ENCODE data around the gene SLC10A2. TPM values are rescaled to one million over a fixed set of nuclear protein-coding genes. Genes with fewer than 3 reads are reported as not detected.

SLC10A2 gene
- total and polyA plus RNA-seq, 7 donors: not detected

DNA sequence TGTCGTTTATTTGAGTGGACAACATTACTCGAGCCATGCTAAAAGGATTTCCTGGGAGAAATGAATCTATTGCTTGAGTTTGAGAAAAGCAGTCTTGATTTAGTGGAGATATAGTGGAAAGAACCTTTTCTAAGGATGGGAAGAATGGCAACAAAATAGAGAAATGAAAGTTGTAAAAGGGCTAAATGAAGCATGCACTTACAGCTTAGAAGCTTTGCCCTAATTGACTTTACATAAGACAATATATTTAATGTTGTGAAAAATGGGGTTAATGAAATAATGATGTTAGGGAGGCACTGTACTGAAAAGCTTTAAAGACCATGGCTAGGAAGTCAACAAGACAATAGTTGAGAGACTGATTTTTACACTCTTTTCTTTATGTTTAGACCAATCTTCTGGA is 35.4 kb downstream of the SLC10A2 start:
- intact Hi-C loops (cut with DNase I): no loop called here
- peaks cover 11% of the 10 kb centered on the region for H3K9me3 ChIP-seq
- H3K36me3 ChIP-seq (ENCODE audit: insufficient read depth in 1 of 2, low read depth in 1 of 2): no peaks in the 10 kb centered on the region
- 80 to 84% (median 84%) methylated on average over 2 of the region's 2 CpGs for WGBS, 3 donors
- TF ChIP-seq, protein P1, sequence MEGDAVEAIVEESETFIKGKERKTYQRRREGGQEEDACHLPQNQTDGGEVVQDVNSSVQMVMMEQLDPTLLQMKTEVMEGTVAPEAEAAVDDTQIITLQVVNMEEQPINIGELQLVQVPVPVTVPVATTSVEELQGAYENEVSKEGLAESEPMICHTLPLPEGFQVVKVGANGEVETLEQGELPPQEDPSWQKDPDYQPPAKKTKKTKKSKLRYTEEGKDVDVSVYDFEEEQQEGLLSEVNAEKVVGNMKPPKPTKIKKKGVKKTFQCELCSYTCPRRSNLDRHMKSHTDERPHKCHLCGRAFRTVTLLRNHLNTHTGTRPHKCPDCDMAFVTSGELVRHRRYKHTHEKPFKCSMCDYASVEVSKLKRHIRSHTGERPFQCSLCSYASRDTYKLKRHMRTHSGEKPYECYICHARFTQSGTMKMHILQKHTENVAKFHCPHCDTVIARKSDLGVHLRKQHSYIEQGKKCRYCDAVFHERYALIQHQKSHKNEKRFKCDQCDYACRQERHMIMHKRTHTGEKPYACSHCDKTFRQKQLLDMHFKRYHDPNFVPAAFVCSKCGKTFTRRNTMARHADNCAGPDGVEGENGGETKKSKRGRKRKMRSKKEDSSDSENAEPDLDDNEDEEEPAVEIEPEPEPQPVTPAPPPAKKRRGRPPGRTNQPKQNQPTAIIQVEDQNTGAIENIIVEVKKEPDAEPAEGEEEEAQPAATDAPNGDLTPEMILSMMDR (IDR thresholded peaks at IDR 0.05): no peak
- H3K27ac ChIP-seq: no peak overlapping the region
- no peaks in the 10 kb centered on the region for H3K27me3 ChIP-seq (ENCODE audit: insufficient read depth in 3 of 3, low read length in 2 of 3)
- ATAC-seq (no peak), DNase-seq (no peak)
- no peaks in the 10 kb centered on the region for H3K4me1 ChIP-seq
- no peak overlapping the region for H3K4me3 ChIP-seq

DNA sequence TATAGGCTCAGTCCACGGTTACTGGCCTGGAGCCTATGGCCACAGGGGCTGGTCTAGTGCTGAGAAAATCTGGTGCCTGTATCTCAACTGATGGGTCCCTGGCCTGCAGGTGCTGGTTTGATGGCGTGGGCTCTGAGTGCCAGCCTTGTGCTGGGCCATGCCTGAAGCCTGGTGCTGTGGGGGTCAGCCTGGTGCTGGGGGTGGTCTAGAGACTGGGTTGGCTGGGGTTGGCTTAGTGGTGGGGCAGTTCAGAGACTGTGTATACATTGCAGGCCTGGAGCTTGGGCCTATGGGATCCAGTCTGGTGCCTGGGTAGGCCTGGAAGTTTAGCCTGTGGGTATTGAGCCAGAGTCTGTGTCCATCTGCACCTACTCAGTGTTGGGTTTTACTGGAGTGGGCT is 36.4 kb downstream of the SLC10A2 start:
- Histone ChIP-seq H3K9me3 (peaks cover 17% of the 10 kb centered on the region), H3K4me3 (no peak overlapping the region), H3K36me3 (ENCODE audit: insufficient read depth in 1 of 2, low read depth in 1 of 2) (no peaks in the 10 kb centered on the region), H3K27ac (no peak overlapping the region), H3K27me3 (ENCODE audit: insufficient read depth in 3 of 3, low read length in 2 of 3) (no peaks in the 10 kb centered on the region), H3K4me1 (no peaks in the 10 kb centered on the region)
- TF ChIP-seq, protein P1 (IDR thresholded peaks at IDR 0.05): no peak
- 76 to 89% (median 86%) methylated on average over 2 of the region's 2 CpGs for WGBS, 3 donors
- intact Hi-C loops (cut with DNase I): no loop called here
- peak in 1 of 2 donors; percentile 42 for DNase-seq
- no peak for ATAC-seq

DNA sequence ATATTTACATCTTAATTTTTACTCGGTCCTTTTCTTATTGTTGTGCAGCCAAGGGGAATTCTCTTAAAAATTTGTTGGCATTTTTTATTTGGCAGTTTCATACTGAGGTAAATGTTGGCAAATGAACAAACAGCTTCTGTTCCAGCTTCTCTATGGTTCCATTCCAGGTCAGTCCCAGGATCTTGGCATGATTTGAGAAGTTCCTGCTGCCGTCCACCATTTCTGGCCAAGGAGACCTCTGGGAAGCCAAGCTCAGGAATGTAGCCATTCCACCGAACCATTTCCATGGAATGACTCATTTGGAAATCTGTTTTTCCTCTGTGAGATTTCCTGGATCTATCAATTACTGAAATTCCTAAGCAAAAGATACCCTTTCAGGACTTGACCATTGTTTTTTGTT is 43.9 kb downstream of the SLC10A2 start:
- TF ChIP-seq, protein P1 (IDR thresholded peaks at IDR 0.05): no peak
- DNase-seq (no peak), ATAC-seq (no peak)
- Histone ChIP-seq H3K27me3 (ENCODE audit: insufficient read depth in 3 of 3, low read length in 2 of 3) (no peaks in the 10 kb centered on the region), H3K9me3 (peaks cover 17% of the 10 kb centered on the region), H3K4me1 (no peaks in the 10 kb centered on the region), H3K4me3 (no peak overlapping the region), H3K36me3 (ENCODE audit: insufficient read depth in 1 of 2, low read depth in 1 of 2) (no peaks in the 10 kb centered on the region), H3K27ac (no peak overlapping the region)
- WGBS, 3 donors: 35 to 44% (median 36%) methylated on average over 3 of the region's 3 CpGs
- intact Hi-C loops (cut with DNase I): no loop called here

DNA sequence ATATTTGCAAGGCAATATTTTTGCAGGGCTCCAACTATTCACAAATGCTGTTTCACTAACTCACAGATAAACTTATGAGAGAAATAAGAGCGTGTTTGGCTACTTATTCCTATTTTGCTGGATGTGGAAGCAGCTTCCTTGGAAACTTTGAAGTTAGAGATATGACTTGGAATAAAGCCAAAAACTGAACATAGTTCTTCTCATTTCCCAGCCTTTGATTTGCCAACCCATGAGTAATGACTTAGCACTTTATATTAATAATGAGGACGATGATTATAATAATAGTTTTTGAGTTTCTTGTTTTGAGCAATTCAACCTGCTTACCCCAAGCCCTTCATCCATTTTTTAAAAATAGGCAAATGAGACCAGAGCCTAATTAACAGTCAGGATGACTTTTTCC is 47.7 kb downstream of the SLC10A2 start:
- DNase-seq: no peak
- no peaks in the 10 kb centered on the region for H3K4me1 ChIP-seq
- WGBS, 3 donors: 47 to 64% (median 49%) methylated on average over 2 of the region's 2 CpGs
- ATAC-seq: no peak
- no peaks in the 10 kb centered on the region for H3K9me3 ChIP-seq
- H3K36me3 ChIP-seq (ENCODE audit: insufficient read depth in 1 of 2, low read depth in 1 of 2): no peaks in the 10 kb centered on the region
- no peak overlapping the region for H3K27ac ChIP-seq
- H3K4me3 ChIP-seq: no peak overlapping the region
- H3K27me3 ChIP-seq (ENCODE audit: insufficient read depth in 3 of 3, low read length in 2 of 3): no peaks in the 10 kb centered on the region
- TF ChIP-seq, protein P1 (IDR thresholded peaks at IDR 0.05): no peak
- intact Hi-C loops (cut with DNase I): no loop called here

DNA sequence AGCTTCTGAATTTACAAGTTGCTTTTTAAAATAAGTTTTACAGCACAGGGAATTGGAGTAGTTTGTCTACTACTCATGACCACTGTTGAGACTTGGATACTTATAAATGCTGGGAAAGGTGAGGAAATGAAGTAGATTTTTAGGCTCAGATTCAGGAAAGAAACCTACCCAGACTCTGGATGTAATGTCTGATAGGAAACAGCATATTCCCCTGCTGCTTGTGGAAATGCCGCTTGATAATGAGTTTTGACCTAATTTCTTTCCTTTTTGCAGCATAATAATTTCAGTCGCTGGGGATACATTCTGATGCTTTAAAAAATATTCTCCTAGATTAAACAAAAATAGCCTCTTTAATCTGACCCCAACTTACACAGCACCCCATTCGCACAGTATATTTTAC is 53.6 kb downstream of the SLC10A2 start:
- H3K4me1 ChIP-seq: no peaks in the 10 kb centered on the region

More for the DNA sequence above, 53.6 kb downstream of the SLC10A2 start:
- Histone ChIP-seq H3K27ac (no peak overlapping the region), H3K9me3 (no peaks in the 10 kb centered on the region), H3K36me3 (ENCODE audit: insufficient read depth in 1 of 2, low read depth in 1 of 2) (no peaks in the 10 kb centered on the region), H3K27me3 (ENCODE audit: insufficient read depth in 3 of 3, low read length in 2 of 3) (no peaks in the 10 kb centered on the region), H3K4me3 (no peak overlapping the region)
- TF ChIP-seq, protein P1 (IDR thresholded peaks at IDR 0.05): no peak
- DNase-seq: no peak
- WGBS, 3 donors: 82 to 89% (median 89%) methylated on average over 3 of the region's 3 CpGs
- intact Hi-C loops (cut with DNase I): no loop called here
- no peak for ATAC-seq

Data from psoas muscle (tissue), 8 donors.